ENCODE results near the gene C1QTNF8.

C1QTNF8 gene, protein sequence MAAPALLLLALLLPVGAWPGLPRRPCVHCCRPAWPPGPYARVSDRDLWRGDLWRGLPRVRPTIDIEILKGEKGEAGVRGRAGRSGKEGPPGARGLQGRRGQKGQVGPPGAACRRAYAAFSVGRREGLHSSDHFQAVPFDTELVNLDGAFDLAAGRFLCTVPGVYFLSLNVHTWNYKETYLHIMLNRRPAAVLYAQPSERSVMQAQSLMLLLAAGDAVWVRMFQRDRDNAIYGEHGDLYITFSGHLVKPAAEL

DNA sequence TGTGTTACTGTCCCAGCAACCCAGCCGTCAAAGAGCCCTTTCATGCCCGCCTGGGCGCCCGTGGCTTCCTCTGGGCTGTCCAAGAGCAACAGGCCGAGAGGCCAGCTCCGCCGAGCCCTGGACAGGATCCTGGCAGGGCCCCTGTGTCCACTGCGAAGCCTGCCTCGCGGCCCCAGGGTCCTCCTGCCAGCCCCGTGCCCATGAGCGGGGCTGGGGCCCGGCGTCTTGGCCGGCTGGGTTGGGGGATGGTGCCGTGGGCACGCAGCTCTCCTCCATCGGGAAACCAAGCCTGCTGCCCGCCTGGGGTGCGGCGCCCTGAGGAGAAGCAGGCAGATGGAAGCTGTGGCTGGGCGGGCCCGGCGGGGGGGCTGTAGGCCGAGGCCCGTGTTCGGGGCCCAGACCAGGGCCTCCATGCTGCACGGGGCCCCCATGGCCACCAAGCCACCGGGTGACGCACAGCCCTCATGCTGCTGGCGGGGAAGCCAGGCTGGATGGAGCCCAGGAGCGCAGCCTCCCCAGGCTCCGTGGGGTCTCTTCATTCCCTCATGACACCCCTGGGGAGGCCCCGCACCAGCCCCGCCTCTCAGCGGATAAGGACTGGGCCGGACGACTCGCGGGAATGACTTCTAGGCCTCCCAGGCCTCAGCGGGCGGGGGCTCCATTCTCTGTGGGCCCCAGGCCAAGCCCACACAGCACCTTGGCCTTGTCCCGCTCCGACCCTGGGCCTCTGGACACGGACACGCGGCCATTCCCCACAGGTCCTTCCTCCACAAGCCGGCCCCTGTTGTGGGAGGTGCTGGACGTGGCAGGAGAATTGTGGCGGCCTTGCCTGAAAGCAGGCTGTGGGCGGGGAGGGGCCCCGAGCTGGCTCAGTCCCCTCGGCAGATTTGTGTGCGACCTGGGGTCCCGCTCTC, at the start of gene C1QTNF8:
C1QTNF8 (minus strand) TSS at position 76 of the 914 bp plus-strand sequence. CDS start 1,322 bp downstream, outside the sequence.
- TF ChIP-seq, protein P1, sequence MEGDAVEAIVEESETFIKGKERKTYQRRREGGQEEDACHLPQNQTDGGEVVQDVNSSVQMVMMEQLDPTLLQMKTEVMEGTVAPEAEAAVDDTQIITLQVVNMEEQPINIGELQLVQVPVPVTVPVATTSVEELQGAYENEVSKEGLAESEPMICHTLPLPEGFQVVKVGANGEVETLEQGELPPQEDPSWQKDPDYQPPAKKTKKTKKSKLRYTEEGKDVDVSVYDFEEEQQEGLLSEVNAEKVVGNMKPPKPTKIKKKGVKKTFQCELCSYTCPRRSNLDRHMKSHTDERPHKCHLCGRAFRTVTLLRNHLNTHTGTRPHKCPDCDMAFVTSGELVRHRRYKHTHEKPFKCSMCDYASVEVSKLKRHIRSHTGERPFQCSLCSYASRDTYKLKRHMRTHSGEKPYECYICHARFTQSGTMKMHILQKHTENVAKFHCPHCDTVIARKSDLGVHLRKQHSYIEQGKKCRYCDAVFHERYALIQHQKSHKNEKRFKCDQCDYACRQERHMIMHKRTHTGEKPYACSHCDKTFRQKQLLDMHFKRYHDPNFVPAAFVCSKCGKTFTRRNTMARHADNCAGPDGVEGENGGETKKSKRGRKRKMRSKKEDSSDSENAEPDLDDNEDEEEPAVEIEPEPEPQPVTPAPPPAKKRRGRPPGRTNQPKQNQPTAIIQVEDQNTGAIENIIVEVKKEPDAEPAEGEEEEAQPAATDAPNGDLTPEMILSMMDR (IDR thresholded peaks at IDR 0.05; ENCODE audit: borderline replicate concordance, control extremely low read depth, extremely low read depth, insufficient read depth, missing control alignments), result no peak
- no peak for DNase-seq (ENCODE audit: low spot score)
- in situ Hi-C loops (cut with MboI; ENCODE audit: low sequenced_read_pairs, unreplicated experiment), result no loop called here

DNA sequence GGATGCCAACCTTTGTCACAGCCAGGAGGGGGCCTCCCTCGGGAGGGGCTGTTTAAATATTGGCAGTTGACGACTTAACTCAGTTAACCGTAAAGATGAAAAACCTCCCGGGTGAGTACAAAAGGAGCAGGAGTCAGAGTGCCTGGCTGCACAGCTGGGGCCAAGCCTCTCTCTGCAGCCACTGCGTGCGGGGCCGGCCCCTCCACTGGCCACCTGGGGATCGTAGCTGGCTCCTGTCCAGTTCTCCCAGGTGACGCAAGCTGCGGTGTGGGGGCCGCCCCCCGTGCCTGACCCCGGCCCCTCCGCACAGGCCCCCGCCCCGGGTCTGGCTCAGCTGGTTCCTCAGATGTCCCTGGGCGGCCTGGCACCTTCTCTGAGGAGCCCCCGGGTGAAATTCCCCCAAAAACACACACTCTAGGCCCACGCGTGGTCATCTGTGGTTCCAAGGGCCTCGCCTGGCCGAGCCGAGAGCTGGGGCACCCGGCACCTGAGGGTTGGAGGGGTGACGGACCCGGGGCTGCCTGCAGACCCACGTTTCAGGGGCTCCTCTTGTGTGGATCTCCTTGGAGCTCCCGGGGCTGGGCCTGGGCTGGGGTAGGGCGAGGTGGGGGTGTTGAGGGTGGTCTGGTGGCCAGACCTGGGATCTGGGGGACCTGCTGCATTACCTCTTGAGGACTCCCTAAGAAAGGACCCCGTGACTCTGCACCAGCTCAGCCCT, 49.5 kb upstream of the C1QTNF8 start:
- no peak for DNase-seq (ENCODE audit: low spot score)
- TF ChIP-seq, protein P1 (IDR thresholded peaks at IDR 0.05; ENCODE audit: borderline replicate concordance, control extremely low read depth, extremely low read depth, insufficient read depth, missing control alignments), result no peak
- in situ Hi-C loops (cut with MboI; ENCODE audit: low sequenced_read_pairs, unreplicated experiment), result no loop called here

DNA sequence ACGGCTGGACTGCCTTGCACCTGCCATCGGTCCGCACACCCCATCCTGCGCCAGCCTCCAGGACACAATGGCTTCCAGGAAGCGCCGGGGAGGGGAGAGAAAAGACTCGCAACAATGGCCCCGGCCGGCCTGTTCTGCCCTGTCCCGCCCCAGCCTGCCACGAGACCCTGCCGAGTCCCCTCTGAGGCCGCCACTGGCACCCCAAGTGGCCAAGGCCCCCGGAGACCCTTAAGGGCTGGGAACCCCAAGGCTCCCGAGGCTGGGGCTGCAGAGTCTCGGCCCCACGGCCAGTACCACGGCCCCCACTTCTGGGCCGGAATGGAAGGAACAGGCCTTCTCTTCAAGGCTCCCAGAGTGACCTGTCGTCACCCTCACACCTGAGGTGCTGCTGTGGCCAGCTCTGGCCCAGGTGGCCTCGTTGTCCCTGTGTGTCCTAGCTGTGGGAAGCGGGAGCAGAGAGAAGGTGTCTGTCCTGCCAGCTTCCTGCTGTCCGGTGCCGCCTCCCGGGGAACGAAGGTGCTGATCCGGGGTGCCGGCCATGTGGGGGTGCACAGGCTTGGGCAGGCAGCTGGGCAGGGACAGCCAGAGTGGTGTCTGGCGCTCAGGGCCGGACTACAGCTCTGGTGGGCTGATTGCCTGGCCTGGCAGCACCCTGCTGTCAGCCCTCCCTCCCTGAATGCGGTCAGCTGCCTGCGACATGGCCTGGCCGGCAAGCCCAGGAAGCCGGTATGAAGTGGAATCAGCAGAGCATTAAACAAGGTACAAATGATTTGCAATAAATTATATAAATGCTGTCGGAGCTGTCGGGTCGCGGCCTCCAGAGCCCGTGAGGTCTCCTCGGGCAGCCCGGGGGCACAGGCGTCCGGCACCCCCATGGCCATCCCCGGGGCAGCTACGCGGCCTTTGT, 48.7 kb upstream of the C1QTNF8 start:
- TF ChIP-seq, protein P1 (IDR thresholded peaks at IDR 0.05; ENCODE audit: borderline replicate concordance, control extremely low read depth, extremely low read depth, insufficient read depth, missing control alignments), result no peak
- no peak for DNase-seq (ENCODE audit: low spot score)
- in situ Hi-C loops (cut with MboI; ENCODE audit: low sequenced_read_pairs, unreplicated experiment), result no loop called here

DNA sequence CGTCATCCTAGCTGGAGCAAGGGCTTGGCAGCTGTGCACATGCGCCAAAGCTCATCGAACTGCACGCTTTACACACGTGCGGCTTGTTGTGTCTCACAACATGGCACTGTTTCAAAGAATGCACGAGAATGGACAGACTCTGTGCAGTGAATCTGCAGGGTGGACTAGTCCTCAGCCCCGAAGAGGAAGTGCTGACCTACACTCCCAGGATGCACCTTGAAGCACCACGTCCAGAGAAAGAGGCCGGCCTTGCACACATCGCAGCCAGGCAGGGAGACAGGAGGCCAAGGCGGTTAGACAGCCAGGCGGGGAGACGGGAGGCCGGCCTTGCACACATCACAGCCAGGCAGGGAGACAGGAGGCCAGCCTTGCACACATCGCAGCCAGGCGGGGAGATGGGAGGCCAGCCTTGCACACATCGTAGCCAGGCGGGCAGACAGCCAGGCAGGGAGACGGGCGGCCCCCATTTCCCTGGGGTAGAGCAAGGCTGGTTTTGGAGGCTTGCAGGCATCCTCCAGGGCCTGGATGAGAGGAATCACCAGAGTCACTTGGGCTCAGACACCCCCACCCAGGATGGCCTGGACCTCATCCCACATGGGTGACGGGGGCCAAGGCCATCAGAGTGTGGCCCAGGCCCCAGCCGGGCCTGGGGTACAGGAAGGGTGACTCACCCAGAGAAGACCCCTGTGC, 47.9 kb upstream of the C1QTNF8 start:
- in situ Hi-C loops (cut with MboI; ENCODE audit: low sequenced_read_pairs, unreplicated experiment), result no loop called here
- DNase-seq (ENCODE audit: low spot score), result no peak
- TF ChIP-seq, protein P1 (IDR thresholded peaks at IDR 0.05; ENCODE audit: borderline replicate concordance, control extremely low read depth, extremely low read depth, insufficient read depth, missing control alignments), result no peak

DNA sequence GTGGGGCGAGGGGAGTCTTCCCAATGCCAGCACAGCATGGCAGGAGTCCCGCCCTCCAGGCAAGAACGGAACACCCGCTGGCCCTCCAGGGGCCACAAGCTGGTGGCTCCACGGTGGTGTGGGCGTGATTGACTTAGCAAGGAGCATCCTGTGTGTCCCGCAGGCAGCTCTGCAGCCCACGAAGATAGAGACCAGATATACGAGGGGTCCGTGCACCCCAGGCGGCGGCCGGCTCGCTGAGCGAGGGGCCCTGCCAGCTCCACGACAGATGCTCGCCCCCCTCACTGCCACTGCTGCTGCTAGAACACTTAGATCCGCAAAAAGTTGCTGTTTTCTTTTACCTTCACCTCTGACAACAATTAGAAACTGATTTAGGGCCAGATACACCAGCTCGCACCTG, 46.9 kb upstream of the C1QTNF8 start:
- in situ Hi-C loops (cut with MboI; ENCODE audit: low sequenced_read_pairs, unreplicated experiment), result no loop called here
- TF ChIP-seq, protein P1 (IDR thresholded peaks at IDR 0.05; ENCODE audit: borderline replicate concordance, control extremely low read depth, extremely low read depth, insufficient read depth, missing control alignments), result no peak
- no peak for DNase-seq (ENCODE audit: low spot score)

Measured in GM13976 (cell line).